GM19468 (cell line): Measurements from ENCODE around the gene KPNA4.
"Not testable (repeated sequence)": the region's sequence is repeated elsewhere in the genome, so short reads cannot be mapped to it uniquely, and the experiment has no call there.

ENCODE experiments used
- ATAC-seq: cut with Tn5 transposase; IDR thresholded peaks from one replicate; pipeline ENCODE4 v1.9.1; 2021; ENCODE audit warnings: mild to moderate bottlenecking, moderate library complexity, moderate number of reproducible peaks; ENCODE audit not compliant: unreplicated experiment; ENCODE audit errors: extremely low read depth

Gene KPNA4

DNA sequence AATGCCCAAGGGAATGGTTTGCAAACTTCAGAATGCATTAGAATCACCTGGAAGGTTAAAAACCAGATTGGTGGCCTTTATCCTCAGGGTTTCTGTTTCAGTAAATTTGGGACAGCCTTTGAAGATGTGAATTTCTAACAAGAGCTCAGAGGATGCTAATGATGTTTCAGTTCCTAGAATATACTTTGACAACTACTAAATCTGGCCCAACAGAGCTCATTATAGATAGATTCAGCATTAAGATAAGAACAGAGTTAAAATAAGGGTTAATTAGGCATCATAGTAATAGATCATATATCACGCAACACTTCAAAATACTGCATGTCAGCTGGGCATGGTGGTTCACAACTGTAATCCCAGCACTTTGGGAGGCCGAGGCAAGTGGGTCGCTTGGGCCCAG, 9.3 kb upstream of the KPNA4 start:
- ATAC-seq: no peak

GRCh38 chr3:160573955-160574525, 8.7 kb upstream of the KPNA4 start:
- ATAC-seq: not testable (repeated sequence)

DNA sequence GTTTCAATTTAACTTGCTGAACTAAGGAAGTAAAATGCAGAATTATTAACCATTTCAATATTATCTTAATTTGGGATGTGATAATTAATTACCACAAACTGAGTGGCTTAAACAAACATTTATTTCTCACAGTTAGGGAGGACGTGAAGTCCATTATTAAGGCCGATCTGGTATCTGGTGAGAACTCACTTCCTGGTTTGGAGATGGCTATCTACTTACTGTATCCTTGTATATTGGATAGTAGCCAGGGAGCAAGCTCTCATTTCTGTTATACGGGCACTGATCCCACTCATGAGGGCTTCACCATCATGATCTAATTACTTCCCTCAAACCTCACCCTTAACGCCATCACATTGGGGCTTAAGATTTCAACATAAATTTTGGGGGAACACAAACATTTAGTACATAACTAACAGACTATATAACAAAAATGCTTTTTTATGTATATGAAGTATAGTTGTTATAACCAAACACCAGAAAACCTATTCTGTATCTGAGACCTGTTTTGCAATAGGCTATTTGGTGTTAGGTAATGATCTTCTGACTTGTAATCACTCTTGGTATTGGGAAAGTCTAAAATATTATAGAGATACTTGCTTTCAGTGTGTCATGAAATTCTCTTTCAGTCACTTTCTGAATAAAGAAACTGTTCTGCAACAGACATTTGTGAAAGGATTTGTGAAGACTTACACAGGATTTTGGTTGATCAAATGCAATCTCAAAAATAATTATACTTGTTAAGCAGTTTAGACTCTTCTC, 4.7 kb upstream of the KPNA4 start:
- no peak for ATAC-seq

GRCh38 chr3:160568989-160569388, 3.6 kb upstream of the KPNA4 start:
- no peak for ATAC-seq

- no peak for ATAC-seq
Observed at GRCh38 chr3:160567774-160568173, 2.4 kb upstream of the KPNA4 start.

DNA sequence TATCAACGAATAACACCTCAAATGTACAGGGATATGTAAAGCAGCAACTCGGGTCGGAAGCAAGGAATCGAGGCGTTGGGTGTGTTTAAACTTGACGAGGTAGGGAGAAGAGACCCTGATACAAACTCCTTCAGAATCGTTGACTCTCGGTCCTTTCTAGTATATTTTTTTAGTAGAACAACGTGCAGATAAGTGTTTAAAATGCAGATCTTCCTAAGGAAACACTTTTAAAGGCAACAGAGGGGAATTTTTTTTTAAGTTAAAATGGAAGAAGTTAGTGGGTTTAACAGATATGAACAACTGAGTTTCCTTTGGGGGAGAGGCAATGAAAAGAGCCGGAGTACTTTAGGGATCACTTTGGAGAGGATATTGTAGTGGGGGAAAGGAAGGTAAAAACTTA, 1.1 kb upstream of the KPNA4 start:
- ATAC-seq: no peak

GRCh38 chr3:160564949-160565441, 376 bp downstream of the KPNA4 start:
- peak; percentile 35 for ATAC-seq

DNA sequence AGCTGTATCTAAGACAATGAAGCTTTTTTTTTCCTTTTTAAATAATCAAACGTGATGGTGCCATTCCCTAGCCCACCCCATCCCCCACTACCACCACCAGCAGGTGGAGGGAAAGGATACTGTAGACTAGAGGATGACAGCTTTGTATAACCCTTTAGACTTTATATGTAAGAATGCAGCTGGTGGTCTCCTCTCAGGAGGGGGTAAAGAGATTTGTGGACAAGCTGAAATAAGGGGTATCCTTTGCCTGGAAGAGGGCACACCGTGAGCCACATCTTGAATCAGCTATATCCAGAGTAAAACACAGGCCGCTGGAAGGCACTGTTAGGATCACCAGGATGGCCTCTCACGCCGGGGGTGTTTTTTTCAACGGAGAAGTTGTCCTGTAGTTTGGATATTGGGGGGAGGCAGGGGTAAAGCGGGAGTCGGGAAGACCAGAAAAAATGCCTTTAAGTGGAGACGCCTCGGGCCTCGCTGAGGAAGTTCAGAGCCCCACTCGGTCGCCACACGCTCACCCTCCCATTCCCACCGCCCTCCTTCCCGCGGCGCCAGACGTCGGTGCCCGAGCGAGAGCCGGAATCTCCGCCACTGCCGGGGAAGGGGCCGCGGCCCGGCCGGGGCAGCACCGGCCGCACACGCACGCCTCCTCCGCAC, 986 bp downstream of the KPNA4 start:
- no peak for ATAC-seq

- no peak for ATAC-seq
Observed at GRCh38 chr3:160562952-160563351, 2.4 kb downstream of the KPNA4 start.

GRCh38 chr3:160557571-160557970, 7.8 kb downstream of the KPNA4 start:
- ATAC-seq: no peak

GRCh38 chr3:160556141-160556540, 9.2 kb downstream of the KPNA4 start:
- ATAC-seq: no peak

DNA sequence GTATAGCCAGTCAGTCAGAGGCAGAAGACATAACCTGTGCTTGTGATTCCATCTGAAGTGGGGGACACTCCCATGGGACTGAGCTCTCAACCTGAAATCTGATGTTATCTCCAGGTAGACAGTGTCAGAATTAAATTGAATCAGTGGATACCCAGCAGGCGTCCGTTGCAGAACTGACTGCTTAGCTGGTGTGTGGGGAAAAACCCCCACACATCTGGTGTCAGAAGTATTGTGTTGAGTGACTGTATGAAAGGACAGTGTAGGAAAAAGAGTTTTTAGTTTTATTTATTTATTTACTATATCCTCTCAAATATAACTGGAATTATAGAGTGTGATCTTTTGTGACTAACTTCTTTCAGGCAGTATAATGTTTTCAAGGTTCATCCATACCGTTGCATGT, 10.4 kb downstream of the KPNA4 start:
- ATAC-seq: no peak

DNA sequence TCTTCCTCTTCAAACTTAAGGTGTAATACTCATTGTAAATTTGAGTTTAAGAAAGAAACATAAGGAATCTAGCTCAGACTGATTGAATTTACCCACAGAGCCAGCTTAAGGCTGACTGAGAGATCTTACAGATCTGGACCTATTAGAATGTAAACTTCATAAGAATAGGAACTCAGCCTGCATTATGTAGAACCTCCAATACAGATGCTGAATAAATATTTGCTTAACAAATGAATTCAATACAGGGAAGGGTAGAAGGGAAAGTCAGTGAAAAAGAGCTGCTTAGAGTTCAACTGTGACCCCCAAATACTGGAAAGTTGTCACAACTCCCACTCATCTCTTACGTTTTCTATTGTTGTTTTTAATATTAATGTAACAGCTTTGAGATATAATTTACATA, 11.5 kb downstream of the KPNA4 start:
- ATAC-seq: no peak

GRCh38 chr3:160546727-160547126, 18.6 kb downstream of the KPNA4 start:
- no peak for ATAC-seq

- no peak for ATAC-seq
Observed at GRCh38 chr3:160545504-160545871, 19.9 kb downstream of the KPNA4 start.

DNA sequence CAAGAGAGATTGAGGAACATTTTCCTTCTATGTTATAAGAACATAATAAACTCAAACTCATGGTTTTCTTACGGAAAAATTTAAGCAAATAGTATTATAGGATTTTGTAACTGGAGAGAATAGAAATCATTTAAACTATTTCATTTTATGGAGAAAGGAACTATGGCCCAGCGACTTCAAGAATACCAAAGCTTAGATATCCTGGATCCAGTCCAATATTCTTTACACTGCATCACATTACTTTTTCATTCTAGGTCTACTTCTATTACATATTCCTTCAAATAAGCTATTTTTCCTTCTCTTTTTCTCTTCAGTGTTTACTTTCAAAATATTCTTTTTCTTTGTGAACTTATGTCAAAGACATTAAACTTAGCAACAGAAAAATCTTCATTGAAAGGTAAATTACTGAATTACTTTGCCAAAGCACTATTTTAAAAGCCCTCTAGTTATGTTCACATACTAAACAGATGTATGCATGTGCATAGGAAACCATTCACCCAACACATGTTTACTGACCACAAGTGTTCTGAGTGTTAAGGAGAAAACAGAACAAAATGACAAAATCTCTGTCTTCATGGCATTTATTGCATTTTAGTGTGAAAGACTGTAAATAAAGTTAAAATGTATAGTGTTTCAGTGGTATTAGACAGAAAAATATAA, 20.4 kb downstream of the KPNA4 start:
- no peak for ATAC-seq

DNA sequence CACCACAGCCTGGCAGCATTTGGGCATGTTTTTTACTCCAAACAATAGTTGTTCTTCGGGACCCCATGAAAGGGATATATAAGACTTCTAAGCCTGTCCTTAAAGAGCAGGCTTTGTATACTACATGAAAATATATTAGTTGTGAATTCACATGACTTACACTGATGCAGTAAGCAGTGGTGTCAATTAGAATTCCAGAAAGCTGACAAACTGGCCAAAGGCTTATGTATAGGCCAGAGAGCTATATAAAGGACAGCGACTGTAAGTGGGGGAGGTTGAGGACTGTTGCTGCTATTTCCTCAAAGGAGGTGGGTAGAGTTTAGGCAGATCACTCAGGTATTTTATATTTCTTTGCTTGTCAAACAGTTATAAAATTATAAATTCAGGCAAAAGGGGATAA, 24.8 kb downstream of the KPNA4 start:
- ATAC-seq: no peak

DNA sequence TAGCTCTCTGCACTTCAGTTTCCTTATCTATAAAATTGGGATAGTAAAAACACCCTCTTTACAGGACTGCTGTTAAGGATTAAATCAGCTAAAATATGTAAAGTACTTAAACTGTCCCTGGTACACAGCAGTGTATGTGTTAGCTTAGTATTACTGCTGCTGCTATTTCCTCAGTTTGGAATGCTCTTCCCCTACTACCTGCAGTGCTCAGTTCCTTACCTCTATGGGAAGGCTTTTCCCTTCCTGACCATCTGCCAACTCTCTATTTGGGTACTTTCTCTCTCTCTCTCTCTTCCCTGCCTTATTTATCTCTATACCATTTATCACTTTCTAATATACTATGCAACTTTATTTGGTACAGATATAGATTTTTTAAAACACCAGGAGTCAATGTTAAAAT, 26.5 kb downstream of the KPNA4 start:
- ATAC-seq: no peak

DNA sequence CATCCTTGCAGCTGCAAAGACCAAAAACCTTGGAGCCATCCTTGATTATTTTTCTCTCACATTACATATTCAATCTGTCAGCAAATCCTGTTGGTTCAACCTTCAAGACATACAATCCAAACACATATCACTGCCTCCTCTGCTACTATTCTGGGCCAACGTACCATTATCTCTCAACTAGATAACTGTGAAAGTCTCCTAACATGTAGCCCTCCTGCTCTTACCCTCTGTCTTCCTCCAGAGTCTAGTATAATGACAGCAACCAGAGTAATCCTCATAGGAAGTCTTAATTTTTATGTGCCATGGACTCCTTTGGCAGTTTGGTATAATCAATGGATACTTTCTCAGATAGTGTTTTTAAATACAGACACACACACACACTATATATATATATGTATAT, 27.6 kb downstream of the KPNA4 start:
- no peak for ATAC-seq

DNA sequence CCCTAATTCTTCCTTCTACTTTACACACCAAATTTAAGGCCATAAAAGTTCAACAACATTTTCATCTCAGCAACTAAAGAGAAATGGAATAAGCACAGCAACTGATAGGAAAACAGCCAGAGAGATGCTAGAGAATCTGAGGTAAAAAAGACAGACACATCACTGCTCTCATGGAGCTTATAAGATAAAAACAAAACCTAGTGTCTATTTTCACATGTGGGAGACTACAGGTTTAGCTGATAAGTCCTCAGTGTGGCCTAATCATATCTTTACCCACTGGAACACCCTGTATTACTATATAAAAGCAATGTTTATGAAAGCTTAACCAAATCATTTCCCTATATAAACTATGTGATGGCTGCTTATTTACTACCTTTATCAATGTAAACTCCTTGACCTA, 33.0 kb downstream of the KPNA4 start:
- ATAC-seq: no peak

GRCh38 chr3:160531311-160531710, 34.1 kb downstream of the KPNA4 start:
- no peak for ATAC-seq
